ENCODE data around the gene LGR5.

GRCh38 chr12:71461787-71462328, 22.3 kb downstream of the LGR5 start:
- TF ChIP-seq, protein P1, sequence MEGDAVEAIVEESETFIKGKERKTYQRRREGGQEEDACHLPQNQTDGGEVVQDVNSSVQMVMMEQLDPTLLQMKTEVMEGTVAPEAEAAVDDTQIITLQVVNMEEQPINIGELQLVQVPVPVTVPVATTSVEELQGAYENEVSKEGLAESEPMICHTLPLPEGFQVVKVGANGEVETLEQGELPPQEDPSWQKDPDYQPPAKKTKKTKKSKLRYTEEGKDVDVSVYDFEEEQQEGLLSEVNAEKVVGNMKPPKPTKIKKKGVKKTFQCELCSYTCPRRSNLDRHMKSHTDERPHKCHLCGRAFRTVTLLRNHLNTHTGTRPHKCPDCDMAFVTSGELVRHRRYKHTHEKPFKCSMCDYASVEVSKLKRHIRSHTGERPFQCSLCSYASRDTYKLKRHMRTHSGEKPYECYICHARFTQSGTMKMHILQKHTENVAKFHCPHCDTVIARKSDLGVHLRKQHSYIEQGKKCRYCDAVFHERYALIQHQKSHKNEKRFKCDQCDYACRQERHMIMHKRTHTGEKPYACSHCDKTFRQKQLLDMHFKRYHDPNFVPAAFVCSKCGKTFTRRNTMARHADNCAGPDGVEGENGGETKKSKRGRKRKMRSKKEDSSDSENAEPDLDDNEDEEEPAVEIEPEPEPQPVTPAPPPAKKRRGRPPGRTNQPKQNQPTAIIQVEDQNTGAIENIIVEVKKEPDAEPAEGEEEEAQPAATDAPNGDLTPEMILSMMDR (IDR thresholded peaks at IDR 0.05) = no peak
- TF ChIP-seq POLR2A (IDR thresholded peaks at IDR 0.05) = no peak

Measured in uterus (tissue), 2 donors.